Caco-2 (cell line): ENCODE results near the gene PPP1R7. TPM values are rescaled to one million over a fixed set of nuclear protein-coding genes. Genes with fewer than 3 reads are reported as not detected.

Experiments
- BruUV-seq: library from RNA; stranded (reverse); fragments of 400-500 nt; replicated peaks from 2 replicates; lab custom pipeline; 2021; lab: Mats Ljungman, UMichigan
- CTCF ChIA-PET: fragments of 300-600 bp; sonication (Branson Sonifier 250); formaldehyde crosslinking; loops from one replicate; lab custom pipeline; 2022; ENCODE audit warnings: antibody characterized with exemption; lab: Charles Lee
- POLR2A ChIA-PET: fragments of 300-600 bp; sonication (Branson Sonifier 250); formaldehyde crosslinking; loops from one replicate; lab custom pipeline; 2022; ENCODE audit warnings: antibody characterized with exemption; lab: Charles Lee
- DNase-seq, 2 experiments: peaks; one replicate each; pipeline versions ENCODE4 v3.0.0 to v3.0.0-alpha.2; 2020 to 2022
- H3K27me3 ChIP-seq: replicated peaks from 2 replicates; pipeline ENCODE4 v1.6.0; 2011; ENCODE audit warnings: low read length; ENCODE audit not compliant: control insufficient read depth, insufficient read depth
- H3K36me3 ChIP-seq: 2 replicates; pipeline ENCODE4 v1.5.1; 2011; ENCODE audit warnings: low read length; ENCODE audit not compliant: control insufficient read depth, insufficient read depth
- H3K4me1 ChIP-seq: fragments of 250-450 bp; sonication (Bioruptor Pico); 2 replicates; pipeline ENCODE4 v1.5.1; 2020; ENCODE audit warnings: mild to moderate bottlenecking
- H3K4me3 ChIP-seq: 2 replicates; pipeline ENCODE4 v1.5.1; 2011; ENCODE audit warnings: low read depth, mild to moderate bottlenecking, control low read depth, low read length
- H3K9me3 ChIP-seq: fragments of 250-450 bp; sonication (Bioruptor Pico); 2 replicates; pipeline ENCODE4 v1.5.1; 2020; ENCODE audit warnings: mild to moderate bottlenecking, moderate library complexity
- H3K27ac Mint-ChIP-seq: one replicate; pipeline ENCODE4 v1.8.0; 2022; ENCODE audit warnings: mixed read lengths; ENCODE audit not compliant: unreplicated experiment
- H3K27me3 Mint-ChIP-seq: one replicate; pipeline ENCODE4 v1.8.0; 2022; ENCODE audit warnings: mixed read lengths; ENCODE audit not compliant: insufficient read depth, unreplicated experiment
- H3K36me3 Mint-ChIP-seq: one replicate; pipeline ENCODE4 v1.8.0; 2022; ENCODE audit warnings: mild to moderate bottlenecking, mixed read lengths; ENCODE audit not compliant: insufficient read depth, unreplicated experiment
- H3K4me1 Mint-ChIP-seq: one replicate; pipeline ENCODE4 v1.8.0; 2022; ENCODE audit warnings: low read depth, mixed read lengths; ENCODE audit not compliant: unreplicated experiment
- H3K4me3 Mint-ChIP-seq: one replicate; pipeline ENCODE4 v1.8.0; 2022; ENCODE audit warnings: mild to moderate bottlenecking, moderate library complexity, mixed read lengths; ENCODE audit not compliant: unreplicated experiment
- H3K9me3 Mint-ChIP-seq: one replicate; pipeline ENCODE4 v1.8.0; 2022; ENCODE audit warnings: mixed read lengths; ENCODE audit not compliant: unreplicated experiment
- intact Hi-C: fragments of 100-400 bp; cut with micrococcal nuclease; formaldehyde crosslinking; loops from one replicate; pipeline ENCODE4 v1.10.0; 2022; ENCODE audit not compliant: unreplicated experiment
- total RNA-seq: library from RNA; stranded (reverse); gene quantifications from 2 replicates; pipeline ENCODE4 v1.2.3, GENCODE V29; 2022
- TF ChIP-seq, protein P1 (sequence below), 2 experiments: fragments of 200-600 bp in 1 of 2; IDR thresholded peaks; 1 replicate in 1 of 2; 2 replicates in 1 of 2; pipeline versions ENCODE4 v1.5.1 to v1.8.0; 2011 to 2022; ENCODE audit warnings: antibody characterized with exemption in 1 of 2, control low read depth in 1 of 2, inconsistent platforms in 1 of 2, low read depth in 1 of 2, low read length in 1 of 2, mild to moderate bottlenecking in 1 of 2, moderate library complexity in 1 of 2; ENCODE audit not compliant: insufficient read depth in 1 of 2, severe bottlenecking in 1 of 2, unreplicated experiment in 1 of 2

The PPP1R7 gene
- total RNA-seq, 1 experiment from 2014 or later: 32.5 TPM

DNA sequence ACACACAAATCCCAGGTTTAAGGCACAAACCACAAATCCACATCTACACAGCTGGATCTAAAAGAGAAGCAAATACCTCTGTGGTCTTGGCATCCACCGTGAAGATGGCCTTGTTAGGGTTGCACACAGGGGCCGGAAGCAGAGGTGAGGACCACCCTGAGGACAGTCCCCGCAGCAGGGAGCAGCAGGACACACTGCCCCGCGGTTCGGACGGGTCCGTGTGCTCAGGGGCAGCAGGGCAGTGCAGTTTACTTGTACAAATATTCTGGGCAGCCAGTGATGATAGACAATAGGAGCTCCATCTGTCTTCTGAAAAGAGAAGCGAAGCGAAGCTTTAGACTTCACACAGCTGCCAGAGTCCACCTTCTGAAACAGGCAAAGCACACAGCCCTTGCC is 9.8 kb upstream of the PPP1R7 start:
- no TSS peak for BruUV-seq
- no peak overlapping the region for H3K27ac Mint-ChIP-seq
- no peaks in the 10 kb centered on the region for H3K36me3 Mint-ChIP-seq
- H3K9me3 Mint-ChIP-seq: no peaks in the 10 kb centered on the region
- no peaks in the 10 kb centered on the region for H3K4me1 Mint-ChIP-seq
- no peak for DNase-seq
- Histone ChIP-seq H3K36me3 (no peaks in the 10 kb centered on the region), H3K9me3 (no peaks in the 10 kb centered on the region), H3K4me1 (no peaks in the 10 kb centered on the region), H3K27me3 (no peaks in the 10 kb centered on the region), H3K4me3 (no peak overlapping the region)
- CTCF ChIA-PET: no interaction called here
- intact Hi-C loops: no loop called here
- POLR2A ChIA-PET: no interaction called here
- H3K27me3 Mint-ChIP-seq: no peaks in the 10 kb centered on the region
- H3K4me3 Mint-ChIP-seq: no peak overlapping the region
- TF ChIP-seq, protein P1, sequence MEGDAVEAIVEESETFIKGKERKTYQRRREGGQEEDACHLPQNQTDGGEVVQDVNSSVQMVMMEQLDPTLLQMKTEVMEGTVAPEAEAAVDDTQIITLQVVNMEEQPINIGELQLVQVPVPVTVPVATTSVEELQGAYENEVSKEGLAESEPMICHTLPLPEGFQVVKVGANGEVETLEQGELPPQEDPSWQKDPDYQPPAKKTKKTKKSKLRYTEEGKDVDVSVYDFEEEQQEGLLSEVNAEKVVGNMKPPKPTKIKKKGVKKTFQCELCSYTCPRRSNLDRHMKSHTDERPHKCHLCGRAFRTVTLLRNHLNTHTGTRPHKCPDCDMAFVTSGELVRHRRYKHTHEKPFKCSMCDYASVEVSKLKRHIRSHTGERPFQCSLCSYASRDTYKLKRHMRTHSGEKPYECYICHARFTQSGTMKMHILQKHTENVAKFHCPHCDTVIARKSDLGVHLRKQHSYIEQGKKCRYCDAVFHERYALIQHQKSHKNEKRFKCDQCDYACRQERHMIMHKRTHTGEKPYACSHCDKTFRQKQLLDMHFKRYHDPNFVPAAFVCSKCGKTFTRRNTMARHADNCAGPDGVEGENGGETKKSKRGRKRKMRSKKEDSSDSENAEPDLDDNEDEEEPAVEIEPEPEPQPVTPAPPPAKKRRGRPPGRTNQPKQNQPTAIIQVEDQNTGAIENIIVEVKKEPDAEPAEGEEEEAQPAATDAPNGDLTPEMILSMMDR (IDR thresholded peaks at IDR 0.05; ENCODE audit: insufficient read depth in 1 of 2, low read depth in 1 of 2, low read length in 1 of 2, severe bottlenecking in 1 of 2, unreplicated experiment in 1 of 2): no peak

DNA sequence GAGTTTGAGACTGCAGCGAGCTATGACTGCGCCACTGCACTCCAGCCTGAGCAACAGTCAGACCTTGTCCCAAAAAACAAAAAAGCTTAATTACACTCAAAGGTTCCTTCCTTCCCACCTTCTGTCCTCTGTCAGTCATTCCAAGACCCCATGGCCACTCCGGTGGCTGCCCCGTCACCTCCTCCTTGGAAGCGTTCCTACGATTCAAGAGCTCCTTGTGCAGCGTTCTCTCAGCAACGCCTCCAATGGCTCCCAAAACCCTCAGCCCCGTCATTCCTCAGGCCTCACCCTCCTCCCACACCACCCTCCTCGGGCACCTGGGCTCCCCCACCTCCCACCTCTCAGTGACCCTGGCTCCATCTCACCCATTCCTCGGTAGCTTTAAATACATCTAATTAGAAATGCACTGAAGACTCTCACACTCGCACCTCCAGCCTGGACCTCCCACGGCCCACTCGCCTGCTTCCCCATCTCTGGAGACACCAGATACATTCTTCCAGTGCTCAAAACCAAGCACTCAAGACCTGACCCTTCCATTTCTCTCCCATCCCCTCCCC is 9.0 kb upstream of the PPP1R7 start:
- no peaks in the 10 kb centered on the region for H3K27me3 ChIP-seq
- H3K9me3 ChIP-seq: no peaks in the 10 kb centered on the region
- POLR2A ChIA-PET: no interaction called here
- H3K4me3 ChIP-seq: no peak overlapping the region
- H3K4me1 ChIP-seq: no peaks in the 10 kb centered on the region
- no peaks in the 10 kb centered on the region for H3K36me3 Mint-ChIP-seq
- intact Hi-C loops: no loop called here
- CTCF ChIA-PET: no interaction called here
- TF ChIP-seq, protein P1 (IDR thresholded peaks at IDR 0.05; ENCODE audit: insufficient read depth in 1 of 2, low read depth in 1 of 2, low read length in 1 of 2, severe bottlenecking in 1 of 2, unreplicated experiment in 1 of 2): no peak
- no peaks in the 10 kb centered on the region for H3K27me3 Mint-ChIP-seq
- no peak overlapping the region for H3K4me3 Mint-ChIP-seq
- H3K36me3 ChIP-seq: no peaks in the 10 kb centered on the region
- BruUV-seq: no TSS peak
- H3K4me1 Mint-ChIP-seq: no peaks in the 10 kb centered on the region
- no peak overlapping the region for H3K27ac Mint-ChIP-seq
- no peak for DNase-seq
- H3K9me3 Mint-ChIP-seq: no peaks in the 10 kb centered on the region

DNA sequence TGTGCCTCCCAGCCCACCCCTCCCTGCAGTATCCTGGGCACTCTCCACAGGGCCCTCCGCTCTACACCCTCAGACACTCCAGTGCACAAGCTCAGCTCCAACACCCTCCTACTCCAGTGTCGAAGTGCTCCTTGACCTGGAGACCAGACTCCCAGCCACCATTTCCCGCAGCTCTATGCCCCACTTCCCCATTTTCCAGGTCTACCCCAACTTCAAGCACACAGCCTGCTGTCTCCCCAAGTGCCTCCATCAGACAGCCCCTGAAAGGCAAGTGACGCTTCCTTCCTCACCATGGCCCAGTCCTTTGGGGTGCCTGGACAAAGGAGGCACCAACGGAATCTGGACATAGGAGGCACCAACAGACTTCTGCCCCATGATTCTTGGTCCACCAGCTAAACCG is 8.2 kb upstream of the PPP1R7 start:
- Histone ChIP-seq H3K4me3 (no peak overlapping the region), H3K4me1 (no peaks in the 10 kb centered on the region), H3K36me3 (no peaks in the 10 kb centered on the region), H3K27me3 (no peaks in the 10 kb centered on the region), H3K9me3 (no peaks in the 10 kb centered on the region)
- Mint-ChIP-seq H3K4me3 (no peak overlapping the region), H3K4me1 (no peaks in the 10 kb centered on the region), H3K27ac (no peak overlapping the region), H3K36me3 (no peaks in the 10 kb centered on the region), H3K9me3 (no peaks in the 10 kb centered on the region), H3K27me3 (no peaks in the 10 kb centered on the region)
- no peak for DNase-seq
- intact Hi-C loops: no loop called here
- POLR2A ChIA-PET: no interaction called here
- no TSS peak for BruUV-seq
- CTCF ChIA-PET: no interaction called here
- TF ChIP-seq, protein P1 (IDR thresholded peaks at IDR 0.05; ENCODE audit: insufficient read depth in 1 of 2, low read depth in 1 of 2, low read length in 1 of 2, severe bottlenecking in 1 of 2, unreplicated experiment in 1 of 2): no peak
